Measurements from ENCODE around the gene LIMCH1. TPM values are rescaled to one million over a fixed set of nuclear protein-coding genes. Genes with fewer than 3 reads are reported as not detected.

LIMCH1 gene
- total RNA-seq, 1 donor from 2014 or later: 7.1 TPM

- Mint-ChIP-seq H3K27me3 (ENCODE audit: low read depth, unreplicated experiment) (peaks cover 37% of the 10 kb centered on the region), H3K4me3 (ENCODE audit: unreplicated experiment) (no peak overlapping the region), H3K9me3 (ENCODE audit: unreplicated experiment) (peaks cover 3% of the 10 kb centered on the region), H3K4me1 (ENCODE audit: low read depth, unreplicated experiment) (no peaks in the 10 kb centered on the region), H3K36me3 (ENCODE audit: low read depth, unreplicated experiment) (no peaks in the 10 kb centered on the region), H3K27ac (ENCODE audit: unreplicated experiment) (no peak overlapping the region)
- Histone ChIP-seq H3K4me2 (ENCODE audit: low read length) (no peak overlapping the region), H3K9me3 (ENCODE audit: insufficient read depth, low read depth, low read length) (no peaks in the 10 kb centered on the region), H3K36me3 (ENCODE audit: insufficient read depth, low read length) (no peaks in the 10 kb centered on the region), H2AFZ (ENCODE audit: low read depth, low read length) (no peak overlapping the region), H3K79me2 (ENCODE audit: insufficient read depth, low read length) (no peaks in the 10 kb centered on the region), H3K27me3 (ENCODE audit: insufficient read depth, low read length) (peaks cover 4% of the 10 kb centered on the region), H3K4me3 (ENCODE audit: insufficient read depth, low read depth, low read length) (no peak overlapping the region), H3K9ac (ENCODE audit: low read length) (no peak overlapping the region), H3K27ac (ENCODE audit: low read depth, low read length) (no peak overlapping the region), H4K20me1 (ENCODE audit: insufficient read depth, low read length) (no peaks in the 10 kb centered on the region), H3K4me1 (ENCODE audit: insufficient read depth, low read length) (no peaks in the 10 kb centered on the region)
- no peak for TF ChIP-seq CTCF (IDR thresholded peaks at IDR 0.05; ENCODE audit: insufficient read depth, low read depth, low read length)
- no peak for TF ChIP-seq EZH2 (IDR thresholded peaks at IDR 0.05; ENCODE audit: insufficient read depth, low read length)
- no peak for FAIRE-seq
- no peak for DNase-seq (ENCODE audit: low read depth)
Measured at GRCh38 chr4:41554905-41555304, 16.9 kb downstream of the LIMCH1 start.

GRCh38 chr4:41556526-41556925 lies 18.6 kb downstream of the LIMCH1 start:
- no peaks in the 10 kb centered on the region for H3K4me1 ChIP-seq (ENCODE audit: insufficient read depth, low read length)
- Mint-ChIP-seq H3K4me1 (ENCODE audit: low read depth, unreplicated experiment) (no peaks in the 10 kb centered on the region), H3K4me3 (ENCODE audit: unreplicated experiment) (no peak overlapping the region), H3K27ac (ENCODE audit: unreplicated experiment) (no peak overlapping the region), H3K36me3 (ENCODE audit: low read depth, unreplicated experiment) (no peaks in the 10 kb centered on the region), H3K27me3 (ENCODE audit: low read depth, unreplicated experiment) (peaks cover 44% of the 10 kb centered on the region), H3K9me3 (ENCODE audit: unreplicated experiment) (peaks cover 4% of the 10 kb centered on the region)
- TF ChIP-seq EZH2 (IDR thresholded peaks at IDR 0.05; ENCODE audit: insufficient read depth, low read length) (no peak), CTCF (IDR thresholded peaks at IDR 0.05; ENCODE audit: insufficient read depth, low read depth, low read length) (no peak)
- no peaks in the 10 kb centered on the region for H3K79me2 ChIP-seq (ENCODE audit: insufficient read depth, low read length)
- DNase-seq (ENCODE audit: low read depth) (no peak), FAIRE-seq (no peak)
- no peaks in the 10 kb centered on the region for H4K20me1 ChIP-seq (ENCODE audit: insufficient read depth, low read length)
- no peaks in the 10 kb centered on the region for H3K9me3 ChIP-seq (ENCODE audit: insufficient read depth, low read depth, low read length)
- no peak overlapping the region for H3K4me2 ChIP-seq (ENCODE audit: low read length)
- peaks cover 5% of the 10 kb centered on the region for H3K27me3 ChIP-seq (ENCODE audit: insufficient read depth, low read length)
- H3K36me3 ChIP-seq (ENCODE audit: insufficient read depth, low read length): no peaks in the 10 kb centered on the region
- no peak overlapping the region for H3K4me3 ChIP-seq (ENCODE audit: insufficient read depth, low read depth, low read length)
- no peak overlapping the region for H3K9ac ChIP-seq (ENCODE audit: low read length)
- H3K27ac ChIP-seq (ENCODE audit: low read depth, low read length): no peak overlapping the region
- no peak overlapping the region for H2AFZ ChIP-seq (ENCODE audit: low read depth, low read length)

GRCh38 chr4:41559940-41560516 lies 22.1 kb downstream of the LIMCH1 start:
- Histone ChIP-seq H3K27ac (ENCODE audit: low read depth, low read length) (no peak overlapping the region), H3K36me3 (ENCODE audit: insufficient read depth, low read length) (no peaks in the 10 kb centered on the region), H3K9ac (ENCODE audit: low read length) (no peak overlapping the region), H3K79me2 (ENCODE audit: insufficient read depth, low read length) (no peaks in the 10 kb centered on the region), H3K4me1 (ENCODE audit: insufficient read depth, low read length) (no peaks in the 10 kb centered on the region), H3K4me2 (ENCODE audit: low read length) (no peak overlapping the region), H3K4me3 (ENCODE audit: insufficient read depth, low read depth, low read length) (no peak overlapping the region), H3K9me3 (ENCODE audit: insufficient read depth, low read depth, low read length) (no peaks in the 10 kb centered on the region), H3K27me3 (ENCODE audit: insufficient read depth, low read length) (peaks cover 7% of the 10 kb centered on the region), H2AFZ (ENCODE audit: low read depth, low read length) (no peak overlapping the region), H4K20me1 (ENCODE audit: insufficient read depth, low read length) (no peaks in the 10 kb centered on the region)
- TF ChIP-seq EZH2 (IDR thresholded peaks at IDR 0.05; ENCODE audit: insufficient read depth, low read length) (no peak), CTCF (IDR thresholded peaks at IDR 0.05; ENCODE audit: insufficient read depth, low read depth, low read length) (no peak)
- DNase-seq (ENCODE audit: low read depth): no peak
- Mint-ChIP-seq H3K27me3 (ENCODE audit: low read depth, unreplicated experiment) (peaks cover 46% of the 10 kb centered on the region), H3K9me3 (ENCODE audit: unreplicated experiment) (peaks cover 4% of the 10 kb centered on the region), H3K4me1 (ENCODE audit: low read depth, unreplicated experiment) (peaks cover 6% of the 10 kb centered on the region), H3K36me3 (ENCODE audit: low read depth, unreplicated experiment) (no peaks in the 10 kb centered on the region), H3K4me3 (ENCODE audit: unreplicated experiment) (no peak overlapping the region), H3K27ac (ENCODE audit: unreplicated experiment) (no peak overlapping the region)
- FAIRE-seq: no peak
